Fibroblast of lung (primary cell): ENCODE data around the gene ZNF580.

ENCODE experiments used
- EZH2 ChIP-seq: IDR thresholded peaks from 2 replicates; pipeline ENCODE4 v1.5.1; 2012; ENCODE audit warnings: low read length, control low read depth, mild to moderate bottlenecking; ENCODE audit errors: missing control alignments
- TF ChIP-seq, protein P1 (sequence below), 2 donors: IDR thresholded peaks in 1 of 2; conservative IDR thresholded peaks in 1 of 2; 1 replicate in 1 of 2; 2 replicates in 1 of 2; pipeline ENCODE4 v1.5.1; 2011 to 2012; ENCODE audit warnings: low read length in 2 of 2, control low read depth in 1 of 2, inconsistent platforms in 1 of 2, low read depth in 1 of 2, mild to moderate bottlenecking in 1 of 2

DNA sequence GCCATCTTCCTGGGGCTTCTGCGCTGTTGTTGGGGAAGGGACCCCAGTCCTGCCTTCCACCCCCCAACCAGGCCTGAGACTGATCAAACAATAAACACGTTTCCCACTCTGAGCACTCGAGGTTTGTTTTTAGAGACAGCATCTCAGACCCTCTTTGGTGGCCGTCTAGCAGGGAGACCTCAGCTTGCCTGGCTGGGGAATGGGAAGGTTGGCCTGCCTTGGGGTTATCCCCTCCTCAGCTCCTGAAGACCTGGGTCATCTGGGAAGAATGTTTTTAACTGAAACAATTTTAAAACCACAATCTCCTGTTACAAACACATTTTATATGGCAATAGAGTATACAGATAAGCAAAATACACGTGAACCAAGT, 4.7 kb downstream of the ZNF580 start:
- TF ChIP-seq, protein P1, sequence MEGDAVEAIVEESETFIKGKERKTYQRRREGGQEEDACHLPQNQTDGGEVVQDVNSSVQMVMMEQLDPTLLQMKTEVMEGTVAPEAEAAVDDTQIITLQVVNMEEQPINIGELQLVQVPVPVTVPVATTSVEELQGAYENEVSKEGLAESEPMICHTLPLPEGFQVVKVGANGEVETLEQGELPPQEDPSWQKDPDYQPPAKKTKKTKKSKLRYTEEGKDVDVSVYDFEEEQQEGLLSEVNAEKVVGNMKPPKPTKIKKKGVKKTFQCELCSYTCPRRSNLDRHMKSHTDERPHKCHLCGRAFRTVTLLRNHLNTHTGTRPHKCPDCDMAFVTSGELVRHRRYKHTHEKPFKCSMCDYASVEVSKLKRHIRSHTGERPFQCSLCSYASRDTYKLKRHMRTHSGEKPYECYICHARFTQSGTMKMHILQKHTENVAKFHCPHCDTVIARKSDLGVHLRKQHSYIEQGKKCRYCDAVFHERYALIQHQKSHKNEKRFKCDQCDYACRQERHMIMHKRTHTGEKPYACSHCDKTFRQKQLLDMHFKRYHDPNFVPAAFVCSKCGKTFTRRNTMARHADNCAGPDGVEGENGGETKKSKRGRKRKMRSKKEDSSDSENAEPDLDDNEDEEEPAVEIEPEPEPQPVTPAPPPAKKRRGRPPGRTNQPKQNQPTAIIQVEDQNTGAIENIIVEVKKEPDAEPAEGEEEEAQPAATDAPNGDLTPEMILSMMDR (conservative IDR thresholded peaks at IDR 0.05 in 1 of 2, IDR thresholded peaks at IDR 0.05 in 1 of 2; ENCODE audit: low read depth in 1 of 2, low read length in 2 of 2) = no peak
- TF ChIP-seq EZH2 = no peak
